SK-N-SH (cell line): ENCODE measurements around the gene PGM2L1. TPM values are rescaled to one million over a fixed set of nuclear protein-coding genes. Genes with fewer than 3 reads are reported as not detected.

ENCODE experiments used
- CTCF ChIA-PET: fragments of 300-600, 350-600 bp; formaldehyde crosslinking; extraction: SDS; loops from one replicate; lab custom pipeline; 2021; lab: Yijun Ruan, JAX
- POLR2A ChIA-PET: fragments of 350-600 bp; sonication (Branson Sonifier 250); formaldehyde crosslinking; extraction: SDS; loops from one replicate; lab custom pipeline; 2020; ENCODE audit warnings: antibody characterized with exemption, inconsistent platforms; lab: Yijun Ruan, JAX
- DNase-seq: peaks from one replicate; pipeline ENCODE4 v3.0.0; 2012
- H2AFZ ChIP-seq: fragments of 200-600 bp; sonication (generic); 2 replicates; pipeline ENCODE4 v1.8.1; 2016; ENCODE audit warnings: antibody characterized with exemption, mild to moderate bottlenecking, low read depth
- H3F3A ChIP-seq: fragments of 200-600 bp; sonication (generic); replicated peaks from 2 replicates; pipeline ENCODE3; 2016; ENCODE audit warnings: antibody characterized with exemption, mild to moderate bottlenecking; ENCODE audit not compliant: insufficient read depth
- H3K27ac ChIP-seq, 2 experiments: fragments of 200-500 bp in 1 of 2; fragments of 200-600 bp in 1 of 2; sonication (Bioruptor generic) in 1 of 2; sonication (generic), shearing (Covaris generic) in 1 of 2; 2 replicates each; pipeline versions ENCODE4 v1.5.1 to v1.6.1; 2014 to 2016; ENCODE audit warnings: low read depth in 2 of 2, inconsistent platforms in 1 of 2, low read length in 1 of 2, mild to moderate bottlenecking in 1 of 2, mixed read lengths in 1 of 2
- H3K27me3 ChIP-seq: fragments of 200-600 bp; sonication (generic), shearing (Covaris generic); 2 replicates; pipeline ENCODE4 v1.6.1; 2016; ENCODE audit warnings: mixed run types; ENCODE audit not compliant: insufficient read depth
- H3K36me3 ChIP-seq, 2 experiments: fragments of 200-500 bp in 1 of 2; fragments of 200-600 bp in 1 of 2; sonication (Bioruptor generic) in 1 of 2; sonication (generic) in 1 of 2; replicated peaks in 1 of 2; 2 replicates each; pipeline versions ENCODE3 to v1.5.1; 2014 to 2016; ENCODE audit warnings: low read length in 1 of 2, mild to moderate bottlenecking in 1 of 2; ENCODE audit not compliant: insufficient read depth in 2 of 2, control insufficient read depth in 1 of 2
- H3K4me1 ChIP-seq, 2 experiments: fragments of 200-500 bp in 1 of 2; fragments of 200-600 bp in 1 of 2; sonication (Bioruptor generic) in 1 of 2; sonication (generic), shearing (Covaris generic) in 1 of 2; 2 replicates each; pipeline versions ENCODE4 v1.5.1 to v1.6.1; 2014 to 2016; ENCODE audit warnings: low read depth in 1 of 2, low read length in 1 of 2, mixed run types in 1 of 2; ENCODE audit not compliant: insufficient read depth in 2 of 2, control insufficient read depth in 1 of 2
- H3K4me2 ChIP-seq: fragments of 200-600 bp; sonication (generic), shearing (Covaris generic); 2 replicates; pipeline ENCODE4 v1.6.1; 2017; ENCODE audit warnings: mixed run types
- H3K4me3 ChIP-seq, 2 experiments: fragments of 200-500 bp in 1 of 2; fragments of 200-600 bp in 1 of 2; sonication (Bioruptor generic) in 1 of 2; sonication (generic), shearing (Covaris generic) in 1 of 2; 2 replicates each; pipeline versions ENCODE4 v1.5.1 to v1.8.1; 2014 to 2016; ENCODE audit warnings: low read depth in 2 of 2, inconsistent platforms in 1 of 2, low read length in 1 of 2, mild to moderate bottlenecking in 1 of 2, mixed read lengths in 1 of 2, moderate library complexity in 1 of 2
- H3K79me2 ChIP-seq: fragments of 200-600 bp; sonication (generic); 2 replicates; pipeline ENCODE4 v1.8.1; 2017; ENCODE audit warnings: mild to moderate bottlenecking; ENCODE audit not compliant: insufficient read depth
- H3K9ac ChIP-seq: fragments of 200-600 bp; sonication (generic); 2 replicates; pipeline ENCODE4 v1.6.1; 2017; ENCODE audit warnings: mixed run types
- H3K9me2 ChIP-seq: fragments of 200-600 bp; sonication (generic); 2 replicates; pipeline ENCODE4 v1.6.1; 2017; ENCODE audit warnings: mixed run types
- H3K9me3 ChIP-seq: fragments of 200-600 bp; sonication (generic); 2 replicates; pipeline ENCODE4 v1.6.1; 2017; ENCODE audit warnings: mixed run types, mild to moderate bottlenecking, moderate library complexity
- H4K20me1 ChIP-seq: fragments of 200-600 bp; sonication (generic); 2 replicates; pipeline ENCODE4 v1.6.1; 2017; ENCODE audit warnings: mild to moderate bottlenecking, mixed run types; ENCODE audit not compliant: insufficient read depth
- ELF1 ChIP-seq: IDR thresholded peaks from 2 replicates; pipeline ENCODE4 v1.4.0; 2012
- FOXJ3 ChIP-seq: sonication (generic); formaldehyde crosslinking; IDR thresholded peaks from 2 replicates; pipeline ENCODE4 v1.5.1; 2020; ENCODE audit warnings: mild to moderate bottlenecking, missing genetic modification reagents
- GATA2 ChIP-seq: sonication (generic); formaldehyde crosslinking; IDR thresholded peaks from 2 replicates; pipeline ENCODE4 v1.5.0; 2020; ENCODE audit warnings: mild to moderate bottlenecking, missing genetic modification reagents
- JUND ChIP-seq: IDR thresholded peaks from 2 replicates; pipeline ENCODE4 v1.4.0; 2012
- MEF2A ChIP-seq: IDR thresholded peaks from 2 replicates; pipeline ENCODE4 v1.4.0; 2012; ENCODE audit warnings: low read depth, borderline replicate concordance
- NFIC ChIP-seq: IDR thresholded peaks from 2 replicates; pipeline ENCODE4 v1.4.0; 2012; ENCODE audit warnings: borderline replicate concordance
- NRF1 ChIP-seq: IDR thresholded peaks from 2 replicates; pipeline ENCODE4 v1.6.1; 2012; ENCODE audit warnings: low read depth, mild to moderate bottlenecking, low read length
- RFX5 ChIP-seq: IDR thresholded peaks from 2 replicates; pipeline ENCODE4 v1.6.1; 2012; ENCODE audit warnings: mild to moderate bottlenecking, improper control_type of control experiment, low read length
- SMC3 ChIP-seq: IDR thresholded peaks from 2 replicates; pipeline ENCODE4 v1.6.1; 2012; ENCODE audit warnings: low read depth, low read length, improper control_type of control experiment
- WGBS: methylation state at CpG from one replicate; pipeline ENCODE4 v1.1.6; 2017; ENCODE audit warnings: low lambda C conversion rate; 5-methylcytosine and 5-hydroxymethylcytosine counted together
- polyA plus RNA-seq, 3 experiments: library from polyadenylated mRNA; depleted of rRNA; stranded (reverse); fragments of >200 nt; gene quantifications; 2 replicates each; pipeline ENCODE4 v1.2.3, GENCODE V29; 2012
- TF ChIP-seq, protein P1 (sequence below): fragments of 150-350 bp; IDR thresholded peaks from 2 replicates; pipeline ENCODE4 v1.6.1; 2017; ENCODE audit warnings: antibody characterized with exemption, low read length, low read depth, borderline replicate concordance
- TF ChIP-seq, protein P2 (sequence below): IDR thresholded peaks from 2 replicates; pipeline ENCODE4 v1.4.0; 2012; ENCODE audit warnings: low read depth, borderline replicate concordance
- TF ChIP-seq, protein P3 (sequence below): fragments of 150-350 bp; IDR thresholded peaks from 2 replicates; pipeline ENCODE4 v1.6.1; 2016; ENCODE audit warnings: mild to moderate bottlenecking, low read depth, low read length
- TF ChIP-seq, protein P4 (sequence below): IDR thresholded peaks from 2 replicates; pipeline ENCODE4 v1.4.0; 2012; ENCODE audit warnings: low read depth

Gene PGM2L1
- polyA plus RNA-seq, 1 of the 3 experiments (the other 2 are of a cell fraction), result 0.90 TPM

GRCh38 chr11:74325649-74326645 lies 72.3 kb downstream of the PGM2L1 start:
- peak overlapping the region in 1 of 2 experiments; percentile 41; a peak in 2 of 4 replicates for H3K27ac ChIP-seq
- H3K9me3 ChIP-seq, result no peaks in the 10 kb centered on the region
- H3K27me3 ChIP-seq, result no peaks in the 10 kb centered on the region
- no peak overlapping the region for H3K4me3 ChIP-seq
- peak overlapping the region; percentile 44; the same call in 1 of the 2 replicates for H3K4me2 ChIP-seq
- peaks cover 0 to 4% of the 10 kb centered on the region in 2 experiments for H3K36me3 ChIP-seq
- H3K9me2 ChIP-seq, result no peaks in the 10 kb centered on the region
- H3F3A ChIP-seq, result peaks cover 25% of the 10 kb centered on the region
- no peaks in the 10 kb centered on the region for H3K79me2 ChIP-seq
- no peak for DNase-seq
- peaks cover 9 to 26% of the 10 kb centered on the region in 2 experiments; a peak in 3 of 4 replicates for H3K4me1 ChIP-seq
- TF ChIP-seq, protein P1, sequence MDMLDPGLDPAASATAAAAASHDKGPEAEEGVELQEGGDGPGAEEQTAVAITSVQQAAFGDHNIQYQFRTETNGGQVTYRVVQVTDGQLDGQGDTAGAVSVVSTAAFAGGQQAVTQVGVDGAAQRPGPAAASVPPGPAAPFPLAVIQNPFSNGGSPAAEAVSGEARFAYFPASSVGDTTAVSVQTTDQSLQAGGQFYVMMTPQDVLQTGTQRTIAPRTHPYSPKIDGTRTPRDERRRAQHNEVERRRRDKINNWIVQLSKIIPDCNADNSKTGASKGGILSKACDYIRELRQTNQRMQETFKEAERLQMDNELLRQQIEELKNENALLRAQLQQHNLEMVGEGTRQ, result no peak
- TF ChIP-seq SMC3 (no peak), GATA2 (no peak), NFIC (peak; percentile 70), NRF1 (no peak), RFX5 (no peak), FOXJ3 (CRISPR knock-in tag) (no peak), JUND (no peak), MEF2A (peak; percentile 30; the same call in 1 of the 2 replicates), ELF1 (no peak)
- TF ChIP-seq, protein P2, sequence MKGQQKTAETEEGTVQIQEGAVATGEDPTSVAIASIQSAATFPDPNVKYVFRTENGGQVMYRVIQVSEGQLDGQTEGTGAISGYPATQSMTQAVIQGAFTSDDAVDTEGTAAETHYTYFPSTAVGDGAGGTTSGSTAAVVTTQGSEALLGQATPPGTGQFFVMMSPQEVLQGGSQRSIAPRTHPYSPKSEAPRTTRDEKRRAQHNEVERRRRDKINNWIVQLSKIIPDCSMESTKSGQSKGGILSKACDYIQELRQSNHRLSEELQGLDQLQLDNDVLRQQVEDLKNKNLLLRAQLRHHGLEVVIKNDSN, result 0 out of 2 replicates have a peak, but pooled peaks have one; percentile 9
- TF ChIP-seq, protein P3, sequence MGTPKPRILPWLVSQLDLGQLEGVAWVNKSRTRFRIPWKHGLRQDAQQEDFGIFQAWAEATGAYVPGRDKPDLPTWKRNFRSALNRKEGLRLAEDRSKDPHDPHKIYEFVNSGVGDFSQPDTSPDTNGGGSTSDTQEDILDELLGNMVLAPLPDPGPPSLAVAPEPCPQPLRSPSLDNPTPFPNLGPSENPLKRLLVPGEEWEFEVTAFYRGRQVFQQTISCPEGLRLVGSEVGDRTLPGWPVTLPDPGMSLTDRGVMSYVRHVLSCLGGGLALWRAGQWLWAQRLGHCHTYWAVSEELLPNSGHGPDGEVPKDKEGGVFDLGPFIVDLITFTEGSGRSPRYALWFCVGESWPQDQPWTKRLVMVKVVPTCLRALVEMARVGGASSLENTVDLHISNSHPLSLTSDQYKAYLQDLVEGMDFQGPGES, result no peak
- TF ChIP-seq, protein P4, sequence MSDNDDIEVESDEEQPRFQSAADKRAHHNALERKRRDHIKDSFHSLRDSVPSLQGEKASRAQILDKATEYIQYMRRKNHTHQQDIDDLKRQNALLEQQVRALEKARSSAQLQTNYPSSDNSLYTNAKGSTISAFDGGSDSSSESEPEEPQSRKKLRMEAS, result peak; percentile 69; the same call in 1 of the 2 replicates
- TF ChIP-seq, all 33 proteins: peak for 4
- WGBS, result 78% methylated on average over 7 of the region's 7 CpGs
- CTCF ChIA-PET, result interaction anchor here (0.6 kb wide), 2 partner anchors 57 to 70 kb away, joined by 3 read pairs; no protein-coding TSS in a partner anchor
- Histone ChIP-seq H2AFZ (peak overlapping the region; percentile 37), H3K9ac (no peak overlapping the region), H4K20me1 (no peaks in the 10 kb centered on the region)
- POLR2A ChIA-PET, result no interaction called here
